Muscle of back (tissue), 11 donors: ENCODE data around the gene CREBBP. TPM values are rescaled to one million over a fixed set of nuclear protein-coding genes. Genes with fewer than 3 reads are reported as not detected.

Experiments used
- DNase-seq, 3 donors: peaks; one replicate each; pipeline versions ENCODE4 v3.0.0 to v3.0.0-alpha.2; 2013
- polyA plus RNA-seq, 10 donors: library from polyadenylated mRNA; unstranded; fragments of 120-200 nt; gene quantifications; one replicate each; pipeline ENCODE4 v1.2.1, GENCODE V29; 2013; ENCODE audit not compliant: insufficient read length in 10 of 10

Gene CREBBP
- polyA plus RNA-seq, 10 donors: 32.0 to 59.6 (median 47.9) TPM

DNA sequence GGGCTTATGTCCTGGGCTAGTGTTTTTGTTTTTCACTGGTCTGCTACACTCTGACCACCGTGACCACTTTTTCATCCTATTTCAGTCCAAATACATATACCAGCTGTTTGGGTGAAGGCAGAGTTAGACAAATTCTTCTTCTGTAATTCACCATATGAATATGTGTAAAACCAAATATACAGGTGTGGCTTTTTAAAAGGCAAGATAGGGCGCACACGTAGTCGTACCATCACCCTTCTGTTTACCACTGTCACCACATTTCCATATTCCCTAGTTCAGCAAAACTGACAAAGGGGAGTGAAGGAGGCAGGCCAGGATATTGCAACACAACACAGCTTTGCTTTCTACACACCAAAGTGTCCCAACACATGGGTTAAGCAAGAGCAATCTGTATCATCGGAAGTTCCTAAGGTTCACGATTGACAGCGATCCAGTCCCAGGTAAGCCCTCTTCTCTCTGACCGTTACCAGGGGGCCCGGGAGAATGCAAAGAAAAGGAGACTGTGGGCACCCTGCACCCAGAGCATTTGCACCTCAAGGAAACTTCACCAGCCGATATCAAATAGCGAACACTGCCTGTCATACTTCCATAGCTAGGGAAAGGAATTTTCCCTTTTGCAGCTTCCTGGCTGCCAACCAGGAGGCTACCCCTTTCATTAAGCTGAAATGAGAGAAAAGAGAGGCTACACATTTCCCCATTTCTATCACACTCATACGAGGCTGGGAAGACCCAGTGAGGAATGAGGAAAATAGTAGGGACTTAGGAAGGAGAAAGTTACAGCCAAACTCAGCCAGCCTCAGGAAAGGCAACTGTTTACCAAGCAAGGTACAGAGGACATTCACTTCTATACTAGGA is 23.1 kb downstream of the CREBBP start:
- no peak for DNase-seq

GRCh38 chr16:3856367-3857141 is 24.0 kb downstream of the CREBBP start:
- DNase-seq: no peak

DNA sequence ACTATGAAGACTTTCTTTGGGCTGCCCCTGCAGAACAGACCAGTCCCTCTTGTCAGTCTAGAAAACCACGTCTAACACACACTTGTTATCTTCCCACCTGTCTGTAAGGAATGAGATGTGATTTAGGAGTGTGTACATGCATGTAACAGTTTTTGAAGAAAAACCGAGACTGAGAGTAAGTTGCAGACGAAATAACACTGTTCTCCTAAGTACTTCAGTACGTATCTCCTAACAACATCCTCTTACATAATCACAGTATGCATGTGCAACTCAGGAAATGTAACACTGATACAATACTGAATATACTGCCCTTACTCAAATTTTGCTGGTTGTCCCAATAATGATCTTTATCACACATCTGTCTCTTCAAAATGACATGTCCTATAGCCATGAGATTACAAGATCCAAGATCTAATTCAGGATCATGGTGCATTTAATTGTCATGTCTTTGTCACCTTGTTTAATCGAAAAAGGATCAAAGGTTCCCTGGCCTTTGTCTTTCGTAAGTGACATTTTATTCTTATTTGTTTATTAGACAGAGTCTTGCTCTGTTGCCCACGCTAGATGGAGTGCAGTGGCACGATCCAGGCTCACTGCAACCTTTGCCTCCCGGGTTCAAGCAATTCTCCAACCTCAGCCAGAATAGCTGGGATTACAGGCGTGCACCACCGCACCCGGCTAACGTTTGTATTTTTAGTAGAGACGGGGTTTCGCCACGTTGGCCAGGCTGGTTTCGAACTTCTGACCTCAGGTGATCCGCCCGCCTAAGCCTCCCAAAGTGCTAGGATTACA is 25.6 kb downstream of the CREBBP start:
- no peak for DNase-seq

DNA sequence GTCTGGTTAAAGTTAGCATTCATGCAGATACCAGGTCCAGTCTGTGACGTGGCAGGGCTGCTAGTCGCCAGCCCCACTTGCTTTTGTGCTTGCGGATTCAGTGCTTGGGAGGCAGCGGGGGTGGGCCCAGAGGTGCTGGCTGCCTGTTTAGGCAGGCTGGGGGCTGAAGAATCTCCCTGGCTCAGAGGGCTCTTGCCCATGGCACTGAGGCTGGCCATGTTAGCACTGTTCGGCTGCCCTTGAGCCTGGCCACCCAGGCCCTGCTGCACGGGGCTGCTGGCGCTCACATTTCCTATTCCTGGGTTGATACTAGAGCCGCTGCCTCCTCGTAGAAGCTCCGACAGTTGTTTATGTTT is 30.0 kb downstream of the CREBBP start:
- DNase-seq: no peak

- DNase-seq: no peak
These were observed 30.6 kb downstream of the CREBBP start for GRCh38 chr16:3849751-3850543.

- no peak for DNase-seq
These were observed 33.9 kb downstream of the CREBBP start for GRCh38 chr16:3846595-3847091.

- no peak for DNase-seq
These were observed 34.4 kb downstream of the CREBBP start for GRCh38 chr16:3846087-3846486.

GRCh38 chr16:3842994-3843393 is 37.5 kb downstream of the CREBBP start:
- DNase-seq: no peak

DNA sequence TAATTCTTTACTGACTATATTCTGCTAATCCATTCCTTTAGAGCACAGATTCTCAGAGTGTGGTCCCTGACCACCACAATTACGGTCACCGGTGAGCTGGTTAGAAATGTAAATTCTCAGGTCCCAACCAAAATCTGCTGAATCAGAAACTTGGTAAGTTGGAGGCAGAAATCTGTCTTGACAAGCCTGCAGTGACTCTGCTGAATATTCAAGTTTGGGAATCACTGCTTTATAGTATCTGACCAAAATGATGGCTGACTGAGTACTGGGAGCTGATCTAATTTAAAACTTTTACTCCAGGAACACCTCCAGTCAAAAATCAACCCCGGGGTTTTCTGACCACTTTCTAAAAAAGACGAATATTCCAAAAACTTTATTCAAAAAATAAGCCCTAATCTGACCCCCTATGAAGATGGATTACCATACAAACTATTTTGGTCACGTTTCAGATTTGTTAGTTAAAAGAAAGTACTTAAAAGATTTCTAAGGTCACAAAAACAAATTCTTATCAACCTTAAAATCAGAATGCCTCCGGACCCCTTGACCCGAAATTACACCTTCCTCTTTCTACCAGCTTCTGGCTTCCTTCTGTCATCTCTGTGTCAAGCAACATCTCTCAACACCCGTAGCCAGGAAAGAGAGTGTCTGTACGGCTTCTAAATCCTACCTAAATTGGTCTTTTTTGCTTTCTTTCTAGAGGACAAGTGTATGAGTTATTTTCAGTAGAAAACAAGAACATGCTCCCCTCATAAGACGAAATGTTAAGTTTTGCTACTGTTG is 38.6 kb downstream of the CREBBP start:
- DNase-seq: no peak

DNA sequence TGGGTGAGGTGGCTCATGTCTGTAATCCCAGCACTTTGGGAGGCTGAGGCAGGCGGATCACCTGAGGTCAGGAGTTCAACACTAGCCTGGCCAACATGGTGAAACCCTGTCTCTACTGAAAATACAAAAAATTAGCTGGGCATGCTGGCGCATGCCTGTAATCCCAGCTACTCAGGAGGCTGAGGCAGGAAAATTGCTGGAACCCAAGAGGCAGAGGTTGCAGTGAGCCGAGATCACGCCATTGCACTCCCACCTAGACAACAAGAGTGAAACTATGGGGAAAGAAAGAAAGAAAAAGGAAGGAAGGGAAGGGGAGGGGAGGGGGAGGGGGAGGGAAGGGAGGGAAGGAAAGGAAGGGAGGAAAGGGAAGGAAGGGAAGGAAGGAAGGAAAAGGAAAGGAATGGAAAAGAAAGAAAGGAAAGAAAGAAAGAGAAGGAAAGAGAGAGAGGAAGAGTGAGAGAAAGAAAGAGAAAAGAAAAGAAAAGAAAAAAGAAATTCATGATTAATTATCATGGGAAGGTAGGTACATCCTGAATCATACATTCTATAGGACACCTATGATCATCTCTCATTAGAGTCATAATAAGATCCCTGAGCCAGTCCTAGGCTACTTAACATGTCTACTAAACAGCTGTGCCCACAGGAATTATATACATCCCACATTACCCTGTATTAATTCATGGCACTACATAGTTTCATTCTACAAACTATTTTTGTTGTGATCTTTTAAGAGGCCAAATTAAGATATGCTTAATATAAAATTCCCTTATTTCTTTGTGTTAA is 40.9 kb downstream of the CREBBP start:
- no peak for DNase-seq

- no peak for DNase-seq
These were observed 41.7 kb downstream of the CREBBP start for GRCh38 chr16:3838600-3839401.

- DNase-seq: no peak
These were observed 42.5 kb downstream of the CREBBP start for GRCh38 chr16:3837851-3838586.

DNA sequence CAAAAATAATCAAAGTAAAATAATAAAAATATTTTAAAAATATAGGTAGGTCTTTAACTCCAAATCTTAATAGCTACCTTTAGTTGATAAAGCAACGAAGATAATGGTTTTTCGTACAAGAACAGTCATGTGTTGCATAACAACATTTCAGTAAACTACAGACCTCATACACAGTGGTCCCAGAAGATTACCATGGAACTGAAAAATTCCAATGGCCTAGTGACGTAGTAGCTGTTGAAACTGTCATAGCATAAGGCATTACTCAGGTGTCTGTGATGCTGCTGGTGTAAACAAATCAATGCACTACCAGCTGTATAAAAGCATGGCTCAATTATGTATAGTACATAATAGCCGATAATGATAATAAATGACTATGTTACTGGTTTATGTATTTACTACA is 43.9 kb downstream of the CREBBP start:
- DNase-seq: no peak

- no peak for DNase-seq
These were observed 45.4 kb downstream of the CREBBP start for GRCh38 chr16:3835089-3835602.

- no peak for DNase-seq
These were observed 47.8 kb downstream of the CREBBP start for GRCh38 chr16:3832668-3833067.

- no peak for DNase-seq
These were observed 49.8 kb downstream of the CREBBP start for GRCh38 chr16:3830625-3831254.
